CD4-positive, CD25-positive, alpha-beta regulatory T cell (primary cell): Measurements from ENCODE around the gene PRKAR2A. TPM values are rescaled to one million over a fixed set of nuclear protein-coding genes. Genes with fewer than 3 reads are reported as not detected.

Experiments
- polyA plus RNA-seq, 4 donors: library from polyadenylated mRNA; unstranded; fragments of 300-500 nt; fragmentation: Illumina TruSeq; gene quantifications; one replicate each; pipeline ENCODE4 v1.2.3, GENCODE V29; 2021
- total RNA-seq: library from RNA; stranded (reverse); gene quantifications from one replicate; pipeline ENCODE4 v1.2.3, GENCODE V29; 2022

The PRKAR2A gene
- total and polyA plus RNA-seq, 5 donors from 2014 or later, result 13.4 to 29.3 (median 14.3) TPM

Other genes with a start within 250 kb of the PRKAR2A start
- 111 TPM for gene UQCRC1, start 238.2 kb downstream of the PRKAR2A start, total RNA-seq
- 100 to 1,000 TPM; 181 to 234 (median 206) TPM for gene UQCRC1, start 238.2 kb downstream of the PRKAR2A start, polyA plus RNA-seq
- gene TMEM89, start 226.1 kb downstream of the PRKAR2A start, total RNA-seq, result not detected
- not detected for gene TMEM89, start 226.1 kb downstream of the PRKAR2A start, polyA plus RNA-seq
- gene SLC26A6, start 212.4 kb downstream of the PRKAR2A start, total RNA-seq, result 25.1 TPM
- gene SLC26A6, start 212.4 kb downstream of the PRKAR2A start, polyA plus RNA-seq, result 1 to 10 TPM; 3.2 to 6.7 (median 5.9) TPM
- 8.8 TPM for gene CELSR3, start 185.0 kb downstream of the PRKAR2A start, total RNA-seq
- gene CELSR3, start 185.0 kb downstream of the PRKAR2A start, polyA plus RNA-seq, result under 1 TPM; 0.31 to 0.53 (median 0.37) TPM
- 19.2 TPM for gene NCKIPSD, start 162.0 kb downstream of the PRKAR2A start, total RNA-seq
- gene NCKIPSD, start 162.0 kb downstream of the PRKAR2A start, polyA plus RNA-seq, result 10 to 100 TPM in 2 of 4 donors, 1 to 10 TPM in 2; 6.4 to 11.6 (median 10.3) TPM
- gene IP6K2, start 130.7 kb downstream of the PRKAR2A start, total RNA-seq, result 107 TPM
- gene IP6K2, start 130.7 kb downstream of the PRKAR2A start, polyA plus RNA-seq, result 10 to 100 TPM; 54.0 to 58.6 (median 55.8) TPM
- 8.0 TPM for gene SLC25A20, start 51.0 kb upstream of the PRKAR2A start, total RNA-seq
- gene SLC25A20, start 51.0 kb upstream of the PRKAR2A start, polyA plus RNA-seq, result 10 to 100 TPM; 21.5 to 32.6 (median 25.4) TPM
- gene ARIH2, start 71.0 kb upstream of the PRKAR2A start, total RNA-seq, result 171 TPM
- gene ARIH2, start 71.0 kb upstream of the PRKAR2A start, polyA plus RNA-seq, result 100 to 1,000 TPM; 110 to 114 (median 112) TPM
- 39.2 TPM for gene P4HTM, start 142.4 kb upstream of the PRKAR2A start, total RNA-seq
- 10 to 100 TPM; 19.5 to 29.9 (median 24.4) TPM for gene P4HTM, start 142.4 kb upstream of the PRKAR2A start, polyA plus RNA-seq
- gene WDR6, start 159.5 kb upstream of the PRKAR2A start, total RNA-seq, result 208 TPM
- gene WDR6, start 159.5 kb upstream of the PRKAR2A start, polyA plus RNA-seq, result 100 to 1,000 TPM in 3 of 4 donors, 10 to 100 TPM in 1; 74.0 to 117 (median 112) TPM
- 22.2 TPM for gene DALRD3, start 170.7 kb upstream of the PRKAR2A start, total RNA-seq
- gene DALRD3, start 170.7 kb upstream of the PRKAR2A start, polyA plus RNA-seq, result 10 to 100 TPM; 30.0 to 40.8 (median 32.1) TPM
- 57.8 TPM for gene NDUFAF3, start 174.2 kb upstream of the PRKAR2A start, total RNA-seq
- gene NDUFAF3, start 174.2 kb upstream of the PRKAR2A start, polyA plus RNA-seq, result 100 to 1,000 TPM; 155 to 179 (median 162) TPM
- gene IMPDH2, start 181.5 kb upstream of the PRKAR2A start, total RNA-seq, result 78.4 TPM
- gene IMPDH2, start 181.5 kb upstream of the PRKAR2A start, polyA plus RNA-seq, result 10 to 100 TPM; 58.6 to 81.3 (median 73.0) TPM
- gene QRICH1, start 246.2 kb upstream of the PRKAR2A start, total RNA-seq, result 219 TPM
- gene QRICH1, start 246.2 kb upstream of the PRKAR2A start, polyA plus RNA-seq, result 10 to 100 TPM; 20.0 to 26.8 (median 24.1) TPM